GM10266 (cell line): ENCODE data around the gene POU2F3.

Source experiments
- DNase-seq: peaks from one replicate; pipeline ENCODE4 v3.0.0; 2012; ENCODE audit errors: extremely low spot score
- TF ChIP-seq, protein P1 (sequence below): IDR thresholded peaks from 2 replicates; pipeline ENCODE4 v1.5.1; 2012; ENCODE audit warnings: mild to moderate bottlenecking, low read depth; ENCODE audit not compliant: control insufficient read depth, insufficient read depth; ENCODE audit errors: missing control alignments

POU2F3 gene

DNA sequence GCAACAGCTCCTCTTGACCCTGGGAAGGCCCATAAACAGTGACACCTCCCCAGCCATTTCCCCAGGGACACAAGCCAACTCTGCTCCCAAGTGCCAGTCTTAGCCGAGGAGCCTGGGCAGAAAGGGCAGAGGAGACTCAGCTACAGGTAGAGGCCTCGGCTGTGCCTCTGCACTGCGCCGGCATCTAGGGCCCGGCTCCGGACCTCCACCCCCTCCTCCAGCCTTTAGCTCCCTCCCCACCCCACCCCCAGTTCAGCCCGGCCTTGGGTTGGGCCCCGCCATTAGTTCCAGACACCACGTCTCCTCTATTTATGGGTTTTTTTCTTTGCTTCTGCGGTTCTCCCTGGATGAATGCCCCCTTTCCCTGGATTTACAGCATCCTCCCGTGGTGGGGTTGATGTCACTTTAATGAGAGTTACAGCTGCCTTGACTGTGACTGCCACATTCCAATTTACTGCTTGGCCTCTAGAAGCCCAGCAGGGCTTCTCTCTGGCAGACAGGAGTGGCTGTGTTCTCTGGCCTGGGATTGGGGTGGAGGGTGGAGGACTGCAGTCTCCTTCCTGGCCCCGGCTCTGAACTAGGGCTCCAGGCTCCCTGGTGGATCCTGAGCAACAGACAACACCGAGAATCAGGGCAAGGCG lies 42.6 kb upstream of the POU2F3 start:
- TF ChIP-seq, protein P1, sequence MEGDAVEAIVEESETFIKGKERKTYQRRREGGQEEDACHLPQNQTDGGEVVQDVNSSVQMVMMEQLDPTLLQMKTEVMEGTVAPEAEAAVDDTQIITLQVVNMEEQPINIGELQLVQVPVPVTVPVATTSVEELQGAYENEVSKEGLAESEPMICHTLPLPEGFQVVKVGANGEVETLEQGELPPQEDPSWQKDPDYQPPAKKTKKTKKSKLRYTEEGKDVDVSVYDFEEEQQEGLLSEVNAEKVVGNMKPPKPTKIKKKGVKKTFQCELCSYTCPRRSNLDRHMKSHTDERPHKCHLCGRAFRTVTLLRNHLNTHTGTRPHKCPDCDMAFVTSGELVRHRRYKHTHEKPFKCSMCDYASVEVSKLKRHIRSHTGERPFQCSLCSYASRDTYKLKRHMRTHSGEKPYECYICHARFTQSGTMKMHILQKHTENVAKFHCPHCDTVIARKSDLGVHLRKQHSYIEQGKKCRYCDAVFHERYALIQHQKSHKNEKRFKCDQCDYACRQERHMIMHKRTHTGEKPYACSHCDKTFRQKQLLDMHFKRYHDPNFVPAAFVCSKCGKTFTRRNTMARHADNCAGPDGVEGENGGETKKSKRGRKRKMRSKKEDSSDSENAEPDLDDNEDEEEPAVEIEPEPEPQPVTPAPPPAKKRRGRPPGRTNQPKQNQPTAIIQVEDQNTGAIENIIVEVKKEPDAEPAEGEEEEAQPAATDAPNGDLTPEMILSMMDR, result no peak
- no peak for DNase-seq

DNA sequence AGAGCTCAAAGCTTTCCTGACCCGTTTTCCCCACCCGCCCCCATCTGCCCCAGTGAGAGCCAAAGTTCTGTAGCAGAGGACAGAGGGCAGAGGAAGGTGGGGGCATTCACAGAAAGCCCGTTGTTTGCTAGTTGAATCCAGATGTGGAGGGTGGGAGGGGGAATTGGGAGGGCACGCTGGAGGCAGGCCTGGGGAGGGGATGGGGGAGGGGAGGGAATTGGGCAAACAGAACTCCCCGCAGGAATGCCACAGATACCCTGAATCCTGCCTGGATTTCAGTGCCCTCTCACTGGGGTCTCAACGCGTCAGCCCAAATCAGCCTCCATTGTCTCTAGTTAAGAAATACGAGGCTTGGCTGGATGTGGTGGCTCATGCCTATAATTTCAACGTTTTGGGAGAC lies 42.0 kb upstream of the POU2F3 start:
- no peak for DNase-seq
- TF ChIP-seq, protein P1, result no peak

DNA sequence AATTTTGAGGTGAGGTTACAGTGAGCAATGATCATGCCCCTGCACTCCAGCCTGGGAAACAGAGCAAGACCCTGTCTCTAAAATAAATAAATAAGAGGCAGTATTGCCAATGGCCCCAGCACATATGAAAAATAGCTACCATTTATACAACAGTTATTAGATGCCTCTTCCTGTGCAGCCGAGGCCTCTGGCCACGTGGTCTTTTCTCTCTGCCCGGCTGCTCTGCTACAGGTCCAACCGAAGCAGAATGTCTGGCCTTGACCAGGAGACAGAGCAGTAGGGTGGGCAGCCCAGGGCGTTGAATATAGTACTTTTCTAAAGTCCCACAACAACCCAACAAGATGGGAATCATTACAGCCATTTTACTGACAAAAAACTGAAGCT lies 41.5 kb upstream of the POU2F3 start:
- no peak for DNase-seq
- TF ChIP-seq, protein P1, result no peak

DNA sequence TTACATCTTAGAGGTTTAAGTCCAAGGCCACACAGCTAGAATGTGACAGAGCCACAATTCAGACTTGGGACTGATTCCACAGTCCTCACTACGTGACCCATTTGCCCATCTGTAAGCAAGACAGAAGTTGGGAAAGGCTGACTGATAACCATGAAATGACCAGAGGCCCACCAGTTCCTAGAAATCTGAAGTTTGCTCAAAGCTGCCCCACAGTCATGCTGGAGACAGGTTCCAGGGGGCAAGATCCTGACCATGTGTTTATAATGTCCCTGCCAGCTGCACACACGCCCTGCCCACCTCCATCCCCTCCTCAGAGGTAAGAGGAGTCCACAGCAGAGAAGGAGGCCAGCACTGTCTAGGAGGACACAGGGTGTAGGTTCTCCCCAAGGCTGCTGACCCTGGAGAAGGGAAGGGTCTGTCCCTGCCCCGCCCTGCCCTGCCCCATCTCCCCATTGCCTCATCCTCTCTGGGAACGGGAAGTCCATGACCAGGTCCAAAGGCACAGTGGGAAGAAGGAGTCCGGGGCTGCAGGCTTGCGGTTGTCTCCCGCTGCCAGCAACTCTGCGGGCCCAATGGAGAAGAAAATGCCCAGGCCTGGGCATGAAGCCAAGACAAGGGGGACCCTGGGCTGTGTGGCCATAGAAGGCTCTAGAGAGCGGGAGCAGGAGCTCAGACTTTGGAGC lies 41.0 kb upstream of the POU2F3 start:
- TF ChIP-seq, protein P1, result no peak
- DNase-seq, result no peak

DNA sequence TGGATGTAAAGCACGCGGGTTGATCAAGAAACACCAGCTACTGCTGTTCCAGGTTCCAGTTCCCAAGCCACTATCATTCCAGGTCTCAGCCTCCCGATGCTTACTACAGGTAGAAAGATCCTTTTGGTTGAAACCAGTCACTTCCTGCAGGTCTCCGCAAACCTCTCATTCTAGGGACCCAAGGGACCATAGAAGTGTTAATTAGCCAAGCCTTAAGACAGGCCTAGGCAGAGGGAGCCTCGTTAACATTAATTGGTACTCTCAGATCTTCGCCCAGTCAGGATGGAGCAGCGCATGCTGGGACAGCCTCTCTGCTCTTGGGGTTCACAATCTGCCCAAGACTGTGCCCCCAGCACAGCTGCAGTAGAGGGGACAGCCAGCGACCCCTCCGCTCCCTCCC lies 40.3 kb upstream of the POU2F3 start:
- DNase-seq, result no peak
- TF ChIP-seq, protein P1, result no peak

DNA sequence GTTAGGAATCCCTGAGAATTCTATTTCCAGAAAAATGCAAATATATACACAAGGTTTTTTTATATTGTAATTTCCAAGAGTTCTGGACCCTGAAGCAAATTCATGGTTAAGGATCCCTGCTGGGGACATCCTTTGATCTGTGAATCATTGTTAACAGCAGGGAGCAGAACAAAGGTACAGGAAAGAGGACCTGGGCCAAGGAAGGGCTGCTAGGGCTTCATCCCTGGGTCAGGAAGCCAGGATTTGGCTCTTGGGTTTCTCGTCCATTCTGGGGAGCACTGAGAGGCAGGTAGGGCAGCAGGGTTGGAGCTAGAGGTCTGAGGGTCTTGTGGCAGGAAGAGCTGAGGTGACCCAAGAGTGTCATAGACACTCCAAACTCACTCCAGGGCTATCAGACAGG lies 39.3 kb upstream of the POU2F3 start:
- no peak for DNase-seq
- TF ChIP-seq, protein P1, result no peak

DNA sequence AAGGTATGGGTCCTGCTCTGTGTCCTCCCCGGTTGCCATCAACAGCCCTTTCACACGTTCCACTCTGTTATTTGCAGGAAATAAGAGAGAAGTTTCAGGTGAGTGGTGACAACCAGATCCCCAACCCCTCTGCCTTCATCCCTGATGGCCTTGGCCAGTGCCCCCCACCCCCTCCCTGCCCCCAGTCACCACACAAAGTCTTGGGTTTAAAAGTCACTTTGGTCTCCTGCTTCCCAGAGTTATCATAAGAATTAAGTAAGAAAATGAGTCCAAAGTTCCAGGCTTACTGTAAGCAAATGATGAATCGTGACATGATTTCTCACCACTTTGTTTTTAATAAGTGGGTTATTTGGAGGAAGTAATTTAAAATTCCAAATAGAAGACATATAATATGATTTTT lies 38.3 kb upstream of the POU2F3 start:
- TF ChIP-seq, protein P1, result no peak
- no peak for DNase-seq
